ENCODE measurements around the gene RAPGEF1.

GRCh38 chr9:131667576-131667975, 72.3 kb downstream of the RAPGEF1 start:
- no peak for TF ChIP-seq CTCF (IDR thresholded peaks at IDR 0.05)
- TF ChIP-seq EP300 (IDR thresholded peaks at IDR 0.05) = no peak
- no peak for TF ChIP-seq POLR2A (IDR thresholded peaks at IDR 0.05)

Data from tibial nerve (tissue), 4 donors.